Measurements from ENCODE around the gene PCDHA4.

DNA sequence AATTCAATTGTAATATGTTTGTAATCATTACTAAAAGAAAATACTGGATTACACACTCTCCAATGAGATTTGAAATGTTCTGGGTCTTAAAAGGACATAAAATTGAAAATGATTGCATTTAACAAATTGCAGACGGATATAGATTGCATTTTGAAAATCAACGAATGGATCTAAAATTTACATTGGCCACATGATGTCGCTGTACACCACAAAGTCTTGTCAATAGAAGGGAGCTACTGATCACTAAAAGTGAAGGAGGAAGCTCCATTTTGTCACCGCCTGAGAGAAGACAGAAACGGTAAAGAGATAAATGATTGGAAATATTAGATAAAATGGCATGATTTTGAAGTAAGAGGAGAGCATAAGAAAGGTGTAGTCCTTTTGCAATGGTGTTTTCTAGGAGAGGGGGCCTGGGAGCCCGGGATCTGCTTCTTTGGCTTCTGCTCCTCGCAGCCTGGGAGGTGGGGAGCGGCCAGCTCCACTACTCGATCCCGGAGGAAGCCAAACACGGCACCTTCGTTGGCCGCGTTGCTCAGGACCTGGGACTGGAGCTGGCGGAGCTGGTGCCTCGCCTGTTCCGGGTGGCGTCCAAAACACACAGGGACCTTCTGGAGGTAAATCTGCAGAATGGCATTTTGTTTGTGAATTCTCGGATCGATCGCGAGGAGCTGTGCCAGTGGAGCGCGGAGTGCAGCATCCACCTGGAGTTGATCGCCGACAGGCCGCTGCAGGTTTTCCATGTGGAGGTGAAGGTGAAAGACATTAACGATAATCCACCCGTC, 20.8 kb upstream of the PCDHA4 start, which contains the start of gene PCDHA1:
- no peak for TF ChIP-seq POLR2AphosphoS5 (IDR thresholded peaks at IDR 0.05; ENCODE audit: borderline replicate concordance, low read depth, low read length)
- TF ChIP-seq EZH2 (IDR thresholded peaks at IDR 0.05), result no peak
- no peak for TF ChIP-seq FOXP2 (optimal IDR thresholded peaks at IDR 0.05; ENCODE audit: control extremely low read depth, extremely low read length, insufficient read depth)
